D341Med (cell line): ENCODE data around the gene PANK3.
"Not testable (repeated sequence)": the region's sequence is repeated elsewhere in the genome, so short reads cannot be mapped to it uniquely, and the experiment has no call there.

Source experiments
- DNase-seq: peaks from one replicate; pipeline ENCODE4 v3.0.0; 2012; ENCODE audit warnings: low spot score

Gene PANK3

GRCh38 chr5:168591302-168592013, 12.3 kb upstream of the PANK3 start:
- DNase-seq: no peak

GRCh38 chr5:168590666-168591065, 11.5 kb upstream of the PANK3 start:
- no peak for DNase-seq

- no peak for DNase-seq
Measured at GRCh38 chr5:168587987-168588386, 8.8 kb upstream of the PANK3 start.

DNA sequence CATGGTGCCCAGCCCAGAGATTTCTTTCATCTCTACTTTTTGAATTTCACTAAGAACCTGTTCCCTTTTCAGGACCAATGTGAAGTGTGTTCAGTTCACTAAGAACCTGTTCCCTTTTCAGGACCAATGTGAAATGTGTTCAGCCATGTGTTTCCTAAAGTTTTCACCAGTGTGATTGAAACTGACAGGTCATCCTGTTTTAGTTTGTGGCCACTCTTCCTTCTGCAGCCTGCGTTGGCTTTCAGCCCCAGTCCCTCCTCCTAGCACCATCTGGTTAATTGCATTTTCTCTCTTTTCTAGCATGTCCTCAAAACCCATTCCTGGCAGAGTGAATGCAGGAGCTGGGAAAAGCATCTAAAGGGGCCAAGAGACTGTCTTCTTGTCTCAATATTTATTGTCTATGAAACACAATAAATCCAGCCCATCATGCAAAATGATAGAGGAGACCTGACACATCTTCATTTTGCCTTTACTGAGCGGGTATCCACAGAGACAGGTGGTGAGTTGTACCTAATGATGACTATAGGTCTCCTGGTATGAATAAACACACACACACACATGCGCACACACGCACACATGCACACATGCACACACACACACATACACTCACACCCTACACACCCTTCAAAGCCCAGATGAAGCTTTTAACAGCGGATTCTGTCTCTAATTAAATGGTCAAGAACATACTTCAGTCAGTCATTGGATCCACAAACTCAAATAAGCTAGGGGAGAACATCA, 6.1 kb upstream of the PANK3 start:
- DNase-seq: no peak

- DNase-seq: no peak
Measured at GRCh38 chr5:168583742-168584482, 4.7 kb upstream of the PANK3 start.

- DNase-seq: not testable (repeated sequence)
Measured at GRCh38 chr5:168580814-168581469, 1.8 kb upstream of the PANK3 start.

DNA sequence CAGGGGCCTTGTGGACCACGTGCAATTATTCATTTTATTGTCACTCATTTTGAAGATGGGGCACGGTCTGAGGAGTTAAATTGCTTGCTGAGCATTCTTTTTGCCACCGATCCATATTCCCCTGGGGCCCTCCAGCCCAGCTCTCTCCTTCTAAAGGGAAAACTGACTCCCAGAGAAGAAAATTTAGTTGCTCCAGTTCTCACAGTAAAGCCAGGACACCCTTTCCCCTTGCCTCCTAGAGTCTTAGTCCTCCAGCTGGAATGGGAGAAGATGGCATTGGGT, 1.0 kb upstream of the PANK3 start:
- DNase-seq: peak; percentile 30

- DNase-seq: peak; percentile 94
Measured at GRCh38 chr5:168579488-168580226, 489 bp upstream of the PANK3 start.

DNA sequence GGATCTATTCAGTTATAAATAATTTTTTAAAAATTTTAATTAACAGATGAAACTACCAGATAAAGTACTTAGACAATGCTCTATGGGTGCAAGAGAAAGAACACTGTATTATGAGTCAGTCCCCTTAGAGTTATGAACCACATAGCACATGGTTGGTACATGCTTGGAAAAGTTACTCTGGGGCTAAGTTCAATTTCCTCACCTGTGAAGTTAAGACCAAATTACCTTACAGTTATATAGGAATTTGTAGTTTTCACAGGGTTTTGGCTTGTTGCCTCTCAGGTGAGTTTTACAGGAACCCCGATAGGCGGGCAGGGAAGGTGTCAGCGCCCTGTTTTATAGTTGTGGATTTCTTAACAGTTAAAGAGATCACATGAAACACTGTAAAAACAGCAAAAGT, 1.2 kb downstream of the PANK3 start:
- DNase-seq: no peak

DNA sequence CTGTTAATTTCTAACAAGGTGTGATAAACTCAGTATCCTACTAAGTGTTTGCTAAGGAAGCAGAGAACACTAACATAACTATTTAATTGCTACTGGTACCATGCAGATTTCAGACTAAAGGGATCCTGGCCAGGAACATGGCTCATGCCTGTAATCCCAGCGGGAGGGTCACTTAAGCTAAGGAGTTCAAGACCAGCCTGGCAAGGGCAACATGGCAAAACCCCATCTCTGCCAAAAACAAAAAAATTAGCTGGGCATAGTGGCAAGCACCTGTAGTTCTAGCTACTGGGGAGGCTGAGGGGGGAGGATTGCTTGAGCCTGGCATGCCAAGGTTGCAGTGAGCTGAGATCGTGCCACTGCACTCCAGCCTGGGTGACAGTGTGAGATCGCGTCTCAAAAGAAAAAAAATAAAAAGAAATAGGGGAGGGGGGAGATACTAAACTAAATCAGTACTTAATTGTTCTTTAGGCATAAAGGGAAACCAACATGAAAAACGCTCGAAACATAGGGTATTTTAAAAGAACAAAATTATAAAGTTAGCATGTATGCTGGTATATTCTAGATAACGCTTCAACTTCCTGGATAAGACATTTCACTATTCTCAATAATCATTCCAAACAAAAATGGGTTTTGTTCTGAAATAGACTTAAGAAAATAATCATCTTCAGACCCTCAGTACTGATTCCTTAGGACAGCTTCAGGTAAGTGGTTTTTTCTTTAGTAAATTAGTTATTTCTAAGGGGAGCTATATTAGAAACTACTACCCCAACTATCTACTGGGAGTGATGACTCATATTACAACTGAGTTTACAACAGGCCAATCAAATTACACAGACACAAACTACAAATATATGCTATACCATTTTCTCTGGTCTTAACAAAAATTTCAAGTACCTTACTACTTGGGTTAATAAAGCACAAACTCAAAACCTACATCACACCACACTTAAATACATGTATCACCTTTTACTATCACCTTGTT, 3.5 kb downstream of the PANK3 start:
- DNase-seq: no peak

- DNase-seq: not testable (repeated sequence)
Measured at GRCh38 chr5:168574156-168574555, 5.0 kb downstream of the PANK3 start.

- DNase-seq: not testable (repeated sequence)
Measured at GRCh38 chr5:168573663-168574062, 5.5 kb downstream of the PANK3 start.

DNA sequence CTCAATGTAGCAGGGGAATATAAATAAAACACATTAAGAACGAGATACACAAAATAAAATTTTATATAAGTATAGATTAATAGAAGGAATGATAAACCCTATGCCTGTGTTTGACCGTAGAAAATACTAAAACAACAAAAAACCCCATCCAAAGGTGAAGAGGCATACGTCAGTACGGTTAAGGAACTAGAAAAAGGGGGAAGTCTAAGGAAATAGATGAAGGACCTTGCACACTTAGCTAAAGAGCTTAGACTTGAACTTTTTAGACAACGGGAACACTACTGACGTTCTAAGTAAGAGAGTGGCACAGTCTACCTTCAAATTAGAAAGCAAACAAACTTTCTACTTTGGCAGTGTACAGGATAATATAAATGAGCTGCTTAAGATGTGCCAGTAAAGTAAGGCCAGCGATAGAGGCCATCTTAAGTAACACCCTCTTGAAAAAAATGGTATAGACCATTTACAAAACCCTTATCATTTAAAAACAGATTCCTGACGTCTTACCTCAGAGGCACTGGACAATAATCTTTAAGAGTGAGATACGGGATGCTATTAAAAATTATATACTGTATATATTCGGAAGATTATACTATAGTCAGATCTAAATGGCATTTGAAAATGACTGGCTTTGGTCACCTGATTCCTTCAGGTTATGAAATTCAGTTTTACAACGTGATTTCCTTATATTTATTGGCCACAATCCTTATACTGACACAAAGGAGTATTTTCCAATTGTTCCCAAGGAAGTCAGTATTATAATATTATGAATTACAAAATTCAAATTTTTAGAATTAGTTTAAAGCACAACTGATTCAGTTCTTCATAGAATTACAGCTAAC, 8.5 kb downstream of the PANK3 start:
- DNase-seq: no peak

DNA sequence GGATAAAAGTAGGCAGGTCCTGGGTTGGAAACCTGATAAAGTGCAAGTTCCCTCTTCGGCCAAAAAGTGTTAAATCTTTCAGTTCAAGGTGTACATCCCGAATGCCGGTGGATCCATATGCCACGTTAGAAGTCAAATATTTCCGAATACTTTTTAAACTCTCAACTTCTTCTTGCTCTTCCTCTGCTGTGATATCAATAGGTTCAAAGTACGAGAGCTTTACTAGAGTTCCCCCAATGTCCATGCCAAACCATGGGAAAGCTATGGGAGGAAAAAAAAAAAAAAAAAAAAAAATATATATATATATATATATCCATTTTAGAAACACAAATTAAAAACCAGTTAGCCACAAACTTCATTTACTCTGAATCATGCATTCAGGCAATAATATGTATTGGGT, 10.4 kb downstream of the PANK3 start:
- DNase-seq: no peak

DNA sequence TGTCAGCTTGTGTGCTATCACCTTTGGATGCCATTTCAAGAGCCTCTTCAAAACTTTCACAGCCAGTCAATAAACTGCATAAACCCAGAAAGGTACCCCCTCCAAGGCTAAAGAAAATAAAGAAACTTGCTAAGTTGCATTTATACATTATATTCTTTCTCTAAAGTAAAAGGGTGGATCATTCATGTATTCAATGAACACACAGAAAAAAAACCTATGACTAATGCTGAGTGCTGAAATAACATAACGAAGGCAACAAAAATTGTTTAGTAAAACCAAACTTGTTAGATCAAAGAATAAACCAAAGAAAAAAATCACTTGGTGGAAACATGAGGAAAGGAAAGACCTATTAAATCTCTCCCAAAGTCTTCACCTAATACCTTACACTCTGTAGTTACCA, 15.2 kb downstream of the PANK3 start:
- DNase-seq: no peak

- no peak for DNase-seq
Measured at GRCh38 chr5:168562279-168562678, 16.9 kb downstream of the PANK3 start.

DNA sequence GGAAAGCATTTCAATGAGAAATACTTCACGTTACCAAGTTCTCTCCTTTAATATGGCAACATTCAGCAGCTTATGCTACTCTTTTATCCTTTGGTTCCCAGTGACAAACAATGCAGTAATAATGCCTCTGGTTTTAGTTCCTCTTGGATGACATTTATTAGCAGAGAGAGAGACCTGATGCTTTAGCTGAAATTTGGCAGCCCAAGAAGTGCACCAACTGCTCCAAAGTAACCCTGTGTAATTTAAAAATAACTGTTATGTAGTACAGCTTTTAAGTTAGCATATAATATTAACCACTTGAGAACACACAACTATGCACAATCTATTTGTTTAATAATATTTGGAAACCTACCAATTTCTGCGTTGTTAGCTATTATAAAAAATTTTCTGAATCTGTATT, 21.8 kb downstream of the PANK3 start:
- DNase-seq: no peak

- no peak for DNase-seq
Measured at GRCh38 chr5:168553377-168554130, 25.6 kb downstream of the PANK3 start.

DNA sequence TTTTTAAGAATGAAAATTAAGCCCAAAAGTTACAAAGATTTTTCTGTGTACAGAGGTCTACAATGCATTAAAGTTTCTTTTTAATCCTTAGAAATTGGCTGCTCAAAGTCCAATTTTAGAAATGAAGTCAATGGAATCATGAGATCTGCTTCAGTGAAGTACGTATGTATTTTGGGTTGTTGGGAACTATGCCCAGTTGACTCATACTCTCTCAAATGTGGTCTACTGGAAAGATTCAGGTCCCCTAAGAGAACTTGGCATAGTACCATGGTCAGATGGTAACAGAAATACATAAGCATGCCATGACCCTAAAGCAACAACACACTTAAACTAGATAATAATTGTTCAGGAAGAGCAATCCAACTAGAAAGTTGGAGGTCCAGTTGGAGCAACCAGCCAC, 27.0 kb downstream of the PANK3 start:
- DNase-seq: no peak
